ENCODE measurements around the gene MTHFD2L.

Gene MTHFD2L

DNA sequence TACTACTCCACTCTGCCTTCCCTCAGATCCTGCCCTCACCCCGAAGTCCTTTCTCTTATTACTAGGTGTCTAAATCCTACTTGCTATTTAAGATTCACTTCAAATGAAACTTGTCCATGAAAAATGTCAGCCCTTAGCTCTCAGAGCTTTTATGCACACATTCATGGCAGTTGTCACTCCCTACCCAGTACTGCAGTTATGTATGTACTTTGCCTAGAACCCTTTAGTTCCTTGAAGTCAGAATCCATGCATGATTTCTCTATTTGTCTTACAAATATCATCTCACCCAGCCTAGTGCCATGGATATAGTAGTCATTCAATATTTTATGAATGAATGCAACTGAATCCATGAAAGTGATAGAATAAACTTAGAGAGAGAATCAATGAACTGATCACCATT lies 147.1 kb downstream of the MTHFD2L start:
- no peak for DNase-seq (ENCODE audit: extremely low read depth, low read depth)
- TF ChIP-seq, protein P1, sequence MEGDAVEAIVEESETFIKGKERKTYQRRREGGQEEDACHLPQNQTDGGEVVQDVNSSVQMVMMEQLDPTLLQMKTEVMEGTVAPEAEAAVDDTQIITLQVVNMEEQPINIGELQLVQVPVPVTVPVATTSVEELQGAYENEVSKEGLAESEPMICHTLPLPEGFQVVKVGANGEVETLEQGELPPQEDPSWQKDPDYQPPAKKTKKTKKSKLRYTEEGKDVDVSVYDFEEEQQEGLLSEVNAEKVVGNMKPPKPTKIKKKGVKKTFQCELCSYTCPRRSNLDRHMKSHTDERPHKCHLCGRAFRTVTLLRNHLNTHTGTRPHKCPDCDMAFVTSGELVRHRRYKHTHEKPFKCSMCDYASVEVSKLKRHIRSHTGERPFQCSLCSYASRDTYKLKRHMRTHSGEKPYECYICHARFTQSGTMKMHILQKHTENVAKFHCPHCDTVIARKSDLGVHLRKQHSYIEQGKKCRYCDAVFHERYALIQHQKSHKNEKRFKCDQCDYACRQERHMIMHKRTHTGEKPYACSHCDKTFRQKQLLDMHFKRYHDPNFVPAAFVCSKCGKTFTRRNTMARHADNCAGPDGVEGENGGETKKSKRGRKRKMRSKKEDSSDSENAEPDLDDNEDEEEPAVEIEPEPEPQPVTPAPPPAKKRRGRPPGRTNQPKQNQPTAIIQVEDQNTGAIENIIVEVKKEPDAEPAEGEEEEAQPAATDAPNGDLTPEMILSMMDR (IDR thresholded peaks at IDR 0.05; ENCODE audit: low read depth, low read length, missing control alignments): no peak
- H3K4me3 ChIP-seq (replicated peaks; ENCODE audit: low read depth, low read length): no peak overlapping the region

DNA sequence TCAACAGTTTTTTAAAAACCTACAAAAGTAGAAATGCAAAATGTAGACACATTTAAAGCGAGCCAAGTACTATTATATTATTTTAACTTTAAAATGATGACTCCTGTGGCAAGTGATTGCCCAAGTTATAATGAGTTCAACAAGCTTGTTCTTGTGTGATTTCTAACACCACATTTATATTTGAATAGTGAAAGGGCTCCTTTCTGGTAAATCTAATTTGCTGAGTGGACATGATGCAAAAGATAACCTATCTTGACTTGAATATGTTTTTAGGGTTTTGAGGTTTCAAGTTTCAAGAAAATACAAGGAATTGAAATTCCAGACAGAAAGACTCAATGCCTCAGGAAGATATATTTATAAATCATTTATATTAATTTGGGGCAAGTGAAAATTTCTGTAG lies 149.3 kb downstream of the MTHFD2L start:
- no peak overlapping the region for H3K4me3 ChIP-seq (replicated peaks; ENCODE audit: low read depth, low read length)
- DNase-seq (ENCODE audit: extremely low read depth, low read depth): no peak
- TF ChIP-seq, protein P1 (IDR thresholded peaks at IDR 0.05; ENCODE audit: low read depth, low read length, missing control alignments): no peak

DNA sequence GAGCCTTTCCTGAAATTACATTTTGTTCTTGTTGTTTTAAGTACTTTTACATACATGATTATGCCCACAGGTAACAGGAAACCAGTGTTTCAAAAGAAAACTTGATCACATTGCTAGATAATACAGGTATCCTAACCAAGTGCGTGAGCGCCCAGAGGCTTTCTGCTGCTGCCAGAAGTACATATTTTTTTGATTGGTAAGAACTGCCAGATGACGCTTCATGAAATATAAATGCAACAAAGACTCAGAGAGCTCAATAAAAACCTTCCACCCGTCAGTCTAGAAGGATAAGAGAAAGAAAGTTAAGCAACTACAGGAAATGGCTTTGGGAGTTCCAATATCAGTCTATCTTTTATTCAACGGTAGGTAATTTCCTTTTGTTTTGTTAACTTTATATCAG lies 150.3 kb downstream of the MTHFD2L start, which contains the start of gene EPGN:
TSS of gene EPGN (plus strand) at position 256 of the 400 bp plus-strand sequence. CDS start at position 320, 64 bp downstream.
- H3K4me3 ChIP-seq (replicated peaks; ENCODE audit: low read depth, low read length): no peak within 1 kb of the TSS
- no peak for DNase-seq (ENCODE audit: extremely low read depth, low read depth)
- TF ChIP-seq, protein P1 (IDR thresholded peaks at IDR 0.05; ENCODE audit: low read depth, low read length, missing control alignments): no peak

DNA sequence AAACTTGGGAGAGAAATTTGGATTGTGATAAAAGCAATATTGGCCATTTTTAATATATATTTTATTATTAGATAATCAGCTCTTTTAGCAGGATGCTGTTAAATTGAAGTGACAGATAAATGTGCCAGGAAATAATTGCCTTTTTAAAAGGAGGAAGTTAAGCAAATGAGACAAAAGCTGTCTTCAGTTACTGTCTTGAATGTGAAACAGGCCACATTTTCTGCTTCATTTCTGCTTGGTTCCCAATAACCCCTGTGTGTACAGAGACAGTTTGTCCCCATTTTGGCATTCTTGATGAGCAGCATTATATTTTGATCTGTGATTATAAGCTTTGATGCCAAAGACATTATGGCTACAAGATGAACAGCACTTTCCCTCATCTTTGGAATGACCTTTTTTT lies 151.3 kb downstream of the MTHFD2L start:
- TF ChIP-seq, protein P1 (IDR thresholded peaks at IDR 0.05; ENCODE audit: low read depth, low read length, missing control alignments): no peak
- no peak for DNase-seq (ENCODE audit: extremely low read depth, low read depth)
- H3K4me3 ChIP-seq (replicated peaks; ENCODE audit: low read depth, low read length): no peak overlapping the region

DNA sequence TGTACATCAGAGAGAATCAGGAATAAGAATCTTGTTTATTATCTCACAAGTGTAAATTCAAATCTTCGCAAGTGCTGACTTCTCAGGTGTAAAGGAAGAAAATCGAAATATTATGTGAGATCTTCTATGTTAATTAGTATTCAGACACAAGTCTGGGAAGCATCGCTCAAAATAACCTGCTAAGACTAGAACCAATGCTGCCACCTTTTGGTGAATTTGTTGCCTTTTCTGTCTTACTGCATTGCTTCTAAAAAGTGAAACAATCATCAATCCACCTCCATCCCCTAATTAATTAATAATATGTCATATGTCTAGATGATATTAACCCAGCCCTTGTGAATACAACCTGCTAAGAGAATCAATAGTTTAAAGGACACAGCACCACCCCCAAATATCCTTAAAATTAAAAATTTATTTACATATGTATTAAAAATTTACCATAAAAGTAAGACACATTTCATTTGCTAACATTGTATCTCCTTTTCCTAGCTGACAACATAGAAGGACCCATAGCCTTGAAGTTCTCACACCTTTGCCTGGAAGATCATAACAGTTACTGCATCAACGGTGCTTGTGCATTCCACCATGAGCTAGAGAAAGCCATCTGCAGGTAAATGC lies 153.9 kb downstream of the MTHFD2L start:
- peak; percentile 27 for DNase-seq (ENCODE audit: extremely low read depth, low read depth)
- TF ChIP-seq, protein P1 (IDR thresholded peaks at IDR 0.05; ENCODE audit: low read depth, low read length, missing control alignments): peak; percentile 61
- H3K4me3 ChIP-seq (replicated peaks; ENCODE audit: low read depth, low read length): no peak overlapping the region

DNA sequence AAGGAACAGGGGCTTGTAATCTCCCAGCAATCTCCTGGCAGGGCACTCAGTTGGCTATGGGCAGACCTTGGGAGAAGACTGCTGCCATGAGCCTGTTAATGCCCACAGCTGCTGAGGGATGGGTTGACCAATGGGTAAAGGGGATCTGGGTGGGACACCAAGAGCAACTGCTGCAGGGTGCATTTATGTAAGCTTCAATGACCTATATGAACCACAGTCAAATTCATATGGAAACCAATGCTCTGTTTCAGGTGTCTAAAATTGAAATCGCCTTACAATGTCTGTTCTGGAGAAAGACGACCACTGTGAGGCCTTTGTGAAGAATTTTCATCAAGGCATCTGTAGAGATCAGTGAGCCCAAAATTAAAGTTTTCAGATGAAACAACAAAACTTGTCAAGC lies 156.4 kb downstream of the MTHFD2L start:
- TF ChIP-seq, protein P1 (IDR thresholded peaks at IDR 0.05; ENCODE audit: low read depth, low read length, missing control alignments): no peak
- H3K4me3 ChIP-seq (replicated peaks; ENCODE audit: low read depth, low read length): no peak overlapping the region
- no peak for DNase-seq (ENCODE audit: extremely low read depth, low read depth)

DNA sequence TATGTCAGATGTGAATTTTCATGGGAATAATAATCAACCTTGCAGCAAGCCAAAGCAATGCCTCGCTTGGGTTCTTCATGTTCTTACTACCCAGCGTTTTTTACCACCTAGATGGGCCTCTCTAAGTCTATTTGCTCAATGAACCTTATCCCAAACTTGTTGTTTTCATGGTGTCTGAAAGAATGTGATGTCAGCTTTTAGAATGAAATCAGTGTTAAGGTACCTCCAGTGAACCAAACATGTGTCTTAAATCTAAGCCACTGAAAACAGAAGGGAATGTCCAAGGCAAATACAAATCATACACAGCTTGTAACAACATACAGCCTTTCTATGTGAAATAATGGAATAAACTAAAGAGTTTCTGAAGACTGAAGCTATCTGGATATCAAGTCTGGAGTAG lies 157.0 kb downstream of the MTHFD2L start:
- TF ChIP-seq, protein P1 (IDR thresholded peaks at IDR 0.05; ENCODE audit: low read depth, low read length, missing control alignments): no peak
- H3K4me3 ChIP-seq (replicated peaks; ENCODE audit: low read depth, low read length): no peak overlapping the region
- DNase-seq (ENCODE audit: extremely low read depth, low read depth): no peak

Data from HFF-Myc (cell line).